Prostate gland (tissue), 2 donors: ENCODE data around the gene EPHA7. TPM values are rescaled to one million over a fixed set of nuclear protein-coding genes. Genes with fewer than 3 reads are reported as not detected.

Source experiments
- DNase-seq: peaks from one replicate; pipeline ENCODE4 v3.0.0-alpha.2; 2019; ENCODE audit warnings: low spot score
- H3K27ac ChIP-seq, 2 donors: fragments of 200-600 bp; sonication (generic); 2 replicates each; pipeline ENCODE4 v1.5.1; 2017 to 2019
- H3K27me3 ChIP-seq: fragments of 200-600 bp; sonication (generic); replicated peaks from 2 replicates; pipeline ENCODE4 v1.5.1; 2019; ENCODE audit not compliant: insufficient read depth
- H3K36me3 ChIP-seq, 2 donors: fragments of 200-600 bp; sonication (generic); 1 replicate in 1 of 2; 2 replicates in 1 of 2; pipeline versions ENCODE4 v1.5.1 to v1.8.1; 2017 to 2019
- H3K4me1 ChIP-seq: fragments of 200-600 bp; sonication (generic); replicated peaks from 2 replicates; pipeline ENCODE4 v1.5.1; 2019
- H3K4me3 ChIP-seq, 2 donors: fragments of 200-600 bp; sonication (generic); 2 replicates each; pipeline ENCODE4 v1.5.1; 2017 to 2019
- H3K9me3 ChIP-seq: fragments of 200-600 bp; sonication (generic); 2 replicates; pipeline ENCODE4 v1.5.1; 2017
- CTCF ChIP-seq, 4 experiments: fragments of 200-600 bp in 2 of 4; fragments of 450-650 bp in 2 of 4; sonication (generic) in 2 of 4; IDR thresholded peaks; 1 replicate in 3 of 4; 2 replicates in 1 of 4; pipeline ENCODE4 v1.5.1; 2016 to 2019; ENCODE audit warnings: antibody characterized with exemption in 4 of 4, mild to moderate bottlenecking in 2 of 4, moderate library complexity in 2 of 4
- POLR2A ChIP-seq: fragments of 450-650 bp; IDR thresholded peaks from one replicate; pipeline ENCODE4 v1.6.1; 2016; ENCODE audit warnings: antibody characterized with exemption, mild to moderate bottlenecking
- POLR2AphosphoS5 ChIP-seq: sonication (generic); formaldehyde crosslinking; IDR thresholded peaks from one replicate; pipeline ENCODE4 v1.6.1; 2017; ENCODE audit warnings: antibody characterized with exemption
- WGBS: methylation state at CpG from one replicate; pipeline ENCODE4 v1.1.5; 2018; 5-methylcytosine and 5-hydroxymethylcytosine counted together
- intact Hi-C: fragments of 100-400 bp; cut with DNase I; formaldehyde crosslinking; loops from one replicate; pipeline ENCODE4 v1.14.2; 2022
- total RNA-seq, 2 donors: library from RNA; depleted of rRNA; stranded (reverse); fragments of >200 nt; gene quantifications; one replicate each; pipeline ENCODE4 v1.1.0, GENCODE V29; 2016

EPHA7 gene
- total RNA-seq, 2 donors from 2014 or later = 5.9 to 8.7 TPM

- Histone ChIP-seq H3K27me3 (no peaks in the 10 kb centered on the region), H3K9me3 (no peaks in the 10 kb centered on the region), H3K36me3 (no peaks in the 10 kb centered on the region), H3K4me1 (no peaks in the 10 kb centered on the region), H3K27ac (no peak overlapping the region), H3K4me3 (no peak overlapping the region)
- no peak for DNase-seq
- 94% methylated on average over 3 of the region's 3 CpGs for WGBS
- TF ChIP-seq POLR2A (no peak), POLR2AphosphoS5 (no peak), CTCF (IDR thresholded peaks at IDR 0.05) (no peak)
- intact Hi-C loops = no loop called here
Measured at GRCh38 chr6:93369586-93370134, 49.7 kb downstream of the EPHA7 start.

GRCh38 chr6:93366506-93366905 is 52.9 kb downstream of the EPHA7 start:
- DNase-seq = no peak
- H3K27ac ChIP-seq = no peak overlapping the region
- H3K27me3 ChIP-seq = no peaks in the 10 kb centered on the region
- no peaks in the 10 kb centered on the region for H3K36me3 ChIP-seq
- 78% methylated on average over 7 of the region's 7 CpGs for WGBS
- no peaks in the 10 kb centered on the region for H3K4me1 ChIP-seq
- intact Hi-C loops = no loop called here
- TF ChIP-seq POLR2A = no peak
- no peak for TF ChIP-seq POLR2AphosphoS5
- no peak for TF ChIP-seq CTCF (IDR thresholded peaks at IDR 0.05)
- H3K4me3 ChIP-seq = no peak overlapping the region
- no peaks in the 10 kb centered on the region for H3K9me3 ChIP-seq

GRCh38 chr6:93365445-93365844 is 53.9 kb downstream of the EPHA7 start:
- H3K9me3 ChIP-seq = no peaks in the 10 kb centered on the region
- TF ChIP-seq CTCF (IDR thresholded peaks at IDR 0.05) = no peak
- TF ChIP-seq POLR2A = no peak
- TF ChIP-seq POLR2AphosphoS5 = no peak
- H3K4me1 ChIP-seq = no peaks in the 10 kb centered on the region
- H3K36me3 ChIP-seq = no peaks in the 10 kb centered on the region
- intact Hi-C loops = no loop called here
- H3K4me3 ChIP-seq = no peak overlapping the region
- WGBS = 83% methylated on average over 3 of the region's 3 CpGs
- H3K27me3 ChIP-seq = no peaks in the 10 kb centered on the region
- DNase-seq = no peak
- H3K27ac ChIP-seq = no peak overlapping the region

GRCh38 chr6:93358435-93358834 is 60.9 kb downstream of the EPHA7 start:
- Histone ChIP-seq H3K4me3 (no peak overlapping the region), H3K36me3 (no peaks in the 10 kb centered on the region), H3K4me1 (peaks cover 5% of the 10 kb centered on the region), H3K27me3 (no peaks in the 10 kb centered on the region), H3K27ac (no peak overlapping the region), H3K9me3 (no peaks in the 10 kb centered on the region)
- TF ChIP-seq CTCF (IDR thresholded peaks at IDR 0.05) (no peak), POLR2A (no peak), POLR2AphosphoS5 (no peak)
- DNase-seq = no peak
- intact Hi-C loops = no loop called here
- 73% methylated on average over 2 of the region's 2 CpGs for WGBS

- no peak for TF ChIP-seq POLR2AphosphoS5
- TF ChIP-seq CTCF (IDR thresholded peaks at IDR 0.05) = no peak
- TF ChIP-seq POLR2A = no peak
- H3K27me3 ChIP-seq = no peaks in the 10 kb centered on the region
- H3K36me3 ChIP-seq = no peaks in the 10 kb centered on the region
- 92% methylated on average over 1 of the region's 1 CpG for WGBS
- H3K27ac ChIP-seq = no peak overlapping the region
- intact Hi-C loops = no loop called here
- peaks cover 5% of the 10 kb centered on the region for H3K4me1 ChIP-seq
- no peaks in the 10 kb centered on the region for H3K9me3 ChIP-seq
- no peak for DNase-seq
- H3K4me3 ChIP-seq = no peak overlapping the region
Measured at GRCh38 chr6:93352604-93353003, 66.8 kb downstream of the EPHA7 start.
